K562 (cell line): Measurements from ENCODE around the gene IRAG1. TPM values are rescaled to one million over a fixed set of nuclear protein-coding genes. Genes with fewer than 3 reads are reported as not detected.

Experiments
- ATAC-seq: fragments of 200-7000 bp; cut with Tn5 transposase; 3 replicates; pipeline ENCODE4 v1.9.1; 2020; ENCODE audit warnings: moderate library complexity
- BruUV-seq: library from RNA; stranded (reverse); fragments of 400-500 nt; replicated peaks from 2 replicates; lab custom pipeline; 2021; lab: Mats Ljungman, UMichigan
- CTCF ChIA-PET: fragments of 300-600 bp; formaldehyde crosslinking; extraction: SDS; loops from one replicate; lab custom pipeline; 2021; ENCODE audit warnings: low intra/inter-chr PET ratio; lab: Yijun Ruan, JAX
- POLR2A ChIA-PET: fragments of 300-600, 350-650 bp; sonication (Branson Sonifier 250); formaldehyde crosslinking; extraction: SDS; loops from one replicate; lab custom pipeline; 2021; ENCODE audit warnings: antibody characterized with exemption, inconsistent platforms; lab: Yijun Ruan, JAX
- DNase-seq, 4 experiments: peaks; one replicate each; pipeline versions ENCODE4 v3.0.0 to v3.0.0-alpha.2; 2011 to 2018; ENCODE audit warnings: low spot score in 3 of 4, mixed read lengths in 3 of 4; ENCODE audit errors: extremely low read depth in 1 of 4
- FAIRE-seq: peaks from 2 replicates; lab custom pipeline; 2011; peaks lifted over from hg19 to GRCh38; lab: Jason Lieb, UNC
- H2AFZ ChIP-seq: 2 replicates; pipeline ENCODE4 v1.6.0; 2011; ENCODE audit warnings: low read depth, low read length, control low read depth, inconsistent platforms
- H3K27ac ChIP-seq: fragments of 200-600 bp; 3 replicates; pipeline ENCODE4 v1.8.0; 2011; ENCODE audit warnings: low read depth, mild to moderate bottlenecking, control low read depth, inconsistent platforms, low read length, moderate library complexity, mixed read lengths; ENCODE audit errors: extremely low read depth
- H3K27me3 ChIP-seq, 2 experiments: fragments of 300-600 bp in 1 of 2; 2 replicates in 1 of 2; 3 replicates in 1 of 2; pipeline versions ENCODE4 v1.6.0 to v1.8.0; 2011; ENCODE audit warnings: inconsistent platforms in 2 of 2, low read length in 2 of 2, mild to moderate bottlenecking in 1 of 2, mixed read lengths in 1 of 2, moderate library complexity in 1 of 2; ENCODE audit not compliant: control insufficient read depth in 2 of 2, insufficient read depth in 2 of 2
- H3K36me3 ChIP-seq: fragments of 300-600 bp; 3 replicates; pipeline ENCODE4 v1.8.0; 2011; ENCODE audit warnings: mild to moderate bottlenecking, low read length, inconsistent platforms; ENCODE audit not compliant: control insufficient read depth, insufficient read depth
- H3K4me1 ChIP-seq, 2 experiments: fragments of 200-600 bp in 1 of 2; replicated peaks in 1 of 2; 2 replicates in 1 of 2; 3 replicates in 1 of 2; pipeline versions ENCODE4 v1.5.1 to v1.8.0; 2011; ENCODE audit warnings: inconsistent platforms in 2 of 2, low read length in 2 of 2, mild to moderate bottlenecking in 1 of 2, mixed read lengths in 1 of 2, moderate library complexity in 1 of 2; ENCODE audit not compliant: control insufficient read depth in 2 of 2, insufficient read depth in 2 of 2
- H3K4me2 ChIP-seq: 2 replicates; pipeline ENCODE4 v1.6.1; 2011; ENCODE audit warnings: low read length, control low read depth, inconsistent platforms, mixed read lengths; ENCODE audit not compliant: insufficient read depth
- H3K4me3 ChIP-seq: fragments of 200-600 bp; sonication (generic), shearing (Covaris generic); 2 replicates; pipeline ENCODE4 v1.5.1; 2016; ENCODE audit warnings: control low read depth, inconsistent platforms
- H3K79me2 ChIP-seq: fragments of 200-600 bp; 3 replicates; pipeline ENCODE4 v1.8.0; 2011; ENCODE audit warnings: low read length, inconsistent platforms; ENCODE audit not compliant: control insufficient read depth, insufficient read depth
- H3K9ac ChIP-seq, 2 experiments: 2 replicates each; pipeline versions ENCODE4 v1.6.0 to v1.6.1; 2011; ENCODE audit warnings: low read depth in 2 of 2, low read length in 2 of 2, control low read depth in 1 of 2, inconsistent platforms in 1 of 2, mild to moderate bottlenecking in 1 of 2, mixed read lengths in 1 of 2; ENCODE audit not compliant: insufficient read depth in 1 of 2
- H3K9me1 ChIP-seq: one replicate; pipeline ENCODE4 v1.6.0; 2011; ENCODE audit warnings: inconsistent platforms, mild to moderate bottlenecking, low read length, moderate library complexity; ENCODE audit not compliant: control insufficient read depth, insufficient read depth
- H3K9me3 ChIP-seq: replicated peaks from 2 replicates; pipeline ENCODE4 v1.5.1; 2011; ENCODE audit warnings: low read depth, low read length, inconsistent platforms; ENCODE audit not compliant: control insufficient read depth, insufficient read depth
- H4K20me1 ChIP-seq: replicated peaks from 2 replicates; pipeline ENCODE4 v1.6.1; 2011; ENCODE audit warnings: low read length, inconsistent platforms, mixed read lengths; ENCODE audit not compliant: control insufficient read depth, insufficient read depth
- DACH1 ChIP-seq: fragments of 450-650 bp; IDR thresholded peaks from 2 replicates; pipeline ENCODE4 v1.6.1; 2018; ENCODE audit not compliant: partially characterized antibody
- TOE1 ChIP-seq, 2 experiments: fragments of 450-650 bp in 1 of 2; sonication (generic) in 1 of 2; formaldehyde crosslinking in 1 of 2; IDR thresholded peaks; 2 replicates each; pipeline versions ENCODE4 v1.7.1 to v1.8.0; 2016 to 2022; ENCODE audit warnings: borderline replicate concordance in 2 of 2, mild to moderate bottlenecking in 2 of 2, antibody characterized with exemption in 1 of 2, inconsistent platforms in 1 of 2, low read depth in 1 of 2, missing genetic modification reagents in 1 of 2, moderate library complexity in 1 of 2
- ZNF239 ChIP-seq: fragments of 250-450 bp; sonication (Bioruptor Pico); IDR thresholded peaks from 2 replicates; pipeline ENCODE4 v1.4.0; 2020; ENCODE audit warnings: mild to moderate bottlenecking
- WGBS: fragments of 100-300 bp; shearing (Covaris generic); methylation state at CpG from one replicate; pipeline ENCODE4 v1.1.6; 2016; ENCODE audit warnings: low coverage, mixed read lengths; ENCODE audit not compliant: insufficient coverage; ENCODE audit errors: missing lambda C conversion rate; 5-methylcytosine and 5-hydroxymethylcytosine counted together
- in situ Hi-C: fragments of 300-500 bp; cut with MboI; formaldehyde crosslinking; loops from 4 replicates; pipeline ENCODE4 v1.15.0; 2018; ENCODE audit warnings: inconsistent platforms, mixed read lengths
- intact Hi-C: fragments of 100-400 bp; cut with micrococcal nuclease; formaldehyde crosslinking; loops from 2 replicates; pipeline ENCODE4 v1.14.2; 2022
- polyA plus RNA-seq, 8 experiments: library from polyadenylated mRNA; depleted of rRNA in 4 of 8; stranded (reverse) in 5 of 8; unstranded in 3 of 8; fragments of >200 nt; fragmentation: Nextera tagmentation in 2 of 8; fragmentation: Illumina TruSeq in 1 of 8; extraction: Ambion mirVana in 2 of 8; extraction: Trizol in 1 of 8; gene quantifications; 2 replicates each; pipeline versions ENCODE4 v1.2.1 to v1.2.3, GENCODE V29; 2011 to 2014; ENCODE audit warnings: inconsistent platforms in 1 of 8, missing spikeins in 1 of 8
- total RNA-seq, 7 experiments: library from RNA; depleted of rRNA in 6 of 7; stranded (reverse); fragments of >200 nt in 6 of 7; fragmentation: Illumina TruSeq in 2 of 7; extraction: Trizol in 2 of 7; gene quantifications; 2 replicates each; pipeline versions ENCODE4 v1.2.1 to v1.2.3, GENCODE V29; 2011 to 2021; ENCODE audit warnings: low replicate concordance in 1 of 7

Gene IRAG1
- total and polyA plus RNA-seq, 9 of the 15 experiments (the other 6 are each of a cell fraction or from before 2014, with no cell fraction given) = 0.01 to 0.22 (median 0.09) TPM; not detected in 1

DNA sequence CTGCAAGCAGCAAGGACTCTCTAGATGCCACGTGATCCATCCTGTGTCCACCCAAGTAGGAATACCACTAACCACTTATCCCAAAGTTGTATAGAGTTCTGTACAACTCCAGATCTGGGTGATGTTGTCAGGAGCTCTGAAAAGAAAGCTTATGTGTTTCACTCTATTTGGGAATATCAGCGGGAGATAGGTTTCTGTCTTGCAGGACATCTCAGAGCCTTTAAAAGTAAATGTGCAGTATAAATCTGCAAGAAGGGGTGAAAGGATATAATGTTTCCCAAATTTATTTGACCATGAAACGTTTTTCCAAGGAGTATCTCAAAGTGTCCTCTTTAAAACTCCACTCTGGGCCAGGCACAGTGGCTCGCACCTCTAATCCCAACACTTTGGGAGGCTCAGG is 13.9 kb downstream of the IRAG1 start:
- FAIRE-seq = no peak
- H3K9me3 ChIP-seq = no peaks in the 10 kb centered on the region
- DNase-seq = no peak
- H3K4me2 ChIP-seq = no peak overlapping the region
- BruUV-seq = no TSS peak
- peaks cover 0 to 6% of the 10 kb centered on the region in 2 experiments; a peak in 3 of 5 replicates for H3K4me1 ChIP-seq
- no peaks in the 10 kb centered on the region for H4K20me1 ChIP-seq
- in situ Hi-C loops = no loop called here
- ATAC-seq = no peak
- H3K27me3 ChIP-seq = no peaks in the 10 kb centered on the region; a peak in 2 of 5 replicates
- WGBS = 40% methylated on average over 4 of the region's 4 CpGs
- H3K9ac ChIP-seq = no peak overlapping the region
- no peaks in the 10 kb centered on the region for H3K9me1 ChIP-seq
- ChIA-PET POLR2A (interaction anchor here (0.7 to 1.3 kb wide), 3 partner anchors 9 to 370 kb away, joined by 3 to 4 read pairs (median 3); no protein-coding TSS in a partner anchor), CTCF (no interaction called here)
- intact Hi-C loops = no loop called here
- no peak overlapping the region for H2AFZ ChIP-seq
- no peak overlapping the region for H3K27ac ChIP-seq
- no peak overlapping the region for H3K4me3 ChIP-seq
- no peaks in the 10 kb centered on the region for H3K36me3 ChIP-seq
- no peaks in the 10 kb centered on the region for H3K79me2 ChIP-seq
- TF ChIP-seq ZNF239 (CRISPR knock-in tag) = peak; percentile 90
- TF ChIP-seq DACH1 = no peak

GRCh38 chr11:10678101-10678500 is 15.5 kb downstream of the IRAG1 start:
- in situ Hi-C loops (no loop called here), intact Hi-C loops (no loop called here)
- CTCF ChIA-PET = no interaction called here
- POLR2A ChIA-PET = interaction anchor here (0.5 to 1.3 kb wide), 5 partner anchors 9 to 626 kb away, joined by 3 to 4 read pairs (median 4); no protein-coding TSS in a partner anchor
- Histone ChIP-seq H3K79me2 (no peaks in the 10 kb centered on the region), H2AFZ (no peak overlapping the region), H3K4me2 (no peak overlapping the region), H3K4me3 (no peak overlapping the region)
- no peak for ATAC-seq
- TF ChIP-seq TOE1 (IDR thresholded peaks at IDR 0.05; ENCODE audit: borderline replicate concordance) (no peak), TOE1 (CRISPR knock-in tag; IDR thresholded peaks at IDR 0.05; ENCODE audit: borderline replicate concordance, low read depth) (no peak)
- TF ChIP-seq, all 486 proteins: peak for 0
- H3K36me3 ChIP-seq = no peaks in the 10 kb centered on the region
- H3K27ac ChIP-seq = no peak overlapping the region
- H3K9me1 ChIP-seq = no peaks in the 10 kb centered on the region
- no peaks in the 10 kb centered on the region; a peak in 2 of 5 replicates for H3K27me3 ChIP-seq
- no peak overlapping the region for H3K9ac ChIP-seq
- no peaks in the 10 kb centered on the region for H4K20me1 ChIP-seq
- H3K9me3 ChIP-seq = no peaks in the 10 kb centered on the region
- 13% methylated on average over 5 of the region's 5 CpGs for WGBS
- peaks cover 0 to 6% of the 10 kb centered on the region in 2 experiments; a peak in 3 of 5 replicates for H3K4me1 ChIP-seq
- no peak for FAIRE-seq
- no TSS peak for BruUV-seq
- DNase-seq = no peak
